SK-MEL-5 (cell line): ENCODE results near the gene CDC6. TPM values are rescaled to one million over a fixed set of nuclear protein-coding genes. Genes with fewer than 3 reads are reported as not detected.

Experiments
- DNase-seq: peaks from one replicate; pipeline ENCODE4 v3.0.0-alpha.2; 2016; ENCODE audit warnings: low read depth, low spot score
- in situ Hi-C: cut with HindIII; loops from 2 replicates; pipeline ENCODE4 v1.10.0; 2016; ENCODE audit warnings: low sequenced_read_pairs, high pct_unique_total_duplicates, low pct_unique_long_range_greater_than_20kb
- total RNA-seq: library from RNA; depleted of rRNA; stranded (reverse); fragments of >200 nt; shearing (Covaris generic); gene quantifications from 2 replicates; pipeline ENCODE4 v1.2.3, GENCODE V29; 2014

CDC6 gene
- total RNA-seq, 1 experiment from 2014 or later, result 54.7 TPM

DNA sequence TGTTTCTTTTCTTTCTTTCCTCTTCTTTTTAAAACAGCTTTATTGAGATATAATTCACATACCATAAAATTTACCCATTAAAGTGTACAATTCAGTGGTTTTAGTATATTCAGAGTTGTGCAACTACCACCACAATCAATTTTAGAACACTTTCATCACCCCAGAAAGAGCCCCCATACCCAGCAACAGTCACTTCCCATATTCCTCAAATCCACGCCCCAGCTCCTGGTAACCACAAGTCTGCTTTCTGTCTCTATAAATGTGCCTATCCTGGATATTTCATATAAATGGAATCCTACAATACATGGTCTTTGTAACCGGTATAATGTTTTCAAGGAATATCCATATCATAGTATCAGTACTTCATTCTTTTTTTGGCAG, 40.7 kb downstream of the CDC6 start:
- in situ Hi-C loops, result no loop called here
- DNase-seq, result no peak

- DNase-seq, result no peak
- in situ Hi-C loops, result no loop called here
These were observed 42.4 kb downstream of the CDC6 start for GRCh38 chr17:40329839-40330794.

DNA sequence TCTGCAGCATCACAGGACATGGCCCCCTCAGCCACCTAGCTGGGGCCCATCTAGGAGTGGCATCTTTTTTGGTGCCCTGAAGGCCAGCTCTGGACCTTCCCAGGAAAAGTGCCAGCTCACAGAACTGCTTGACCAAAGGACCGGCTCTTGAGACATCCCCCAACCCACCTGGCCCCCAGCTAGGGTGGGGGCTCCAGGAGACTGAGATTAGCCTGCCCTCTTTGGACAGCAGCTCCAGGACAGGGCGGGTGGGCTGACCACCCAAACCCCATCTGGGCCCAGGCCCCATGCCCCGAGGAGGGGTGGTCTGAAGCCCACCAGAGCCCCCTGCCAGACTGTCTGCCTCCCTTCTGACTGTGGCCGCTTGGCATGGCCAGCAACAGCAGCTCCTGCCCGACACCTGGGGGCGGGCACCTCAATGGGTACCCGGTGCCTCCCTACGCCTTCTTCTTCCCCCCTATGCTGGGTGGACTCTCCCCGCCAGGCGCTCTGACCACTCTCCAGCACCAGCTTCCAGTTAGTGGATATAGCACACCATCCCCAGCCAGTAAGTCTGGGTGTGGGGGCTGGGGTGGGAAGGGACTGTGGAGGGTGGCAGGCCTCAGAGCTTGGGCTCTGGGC, 43.3 kb downstream of the CDC6 start:
- in situ Hi-C loops, result no loop called here
- no peak for DNase-seq

DNA sequence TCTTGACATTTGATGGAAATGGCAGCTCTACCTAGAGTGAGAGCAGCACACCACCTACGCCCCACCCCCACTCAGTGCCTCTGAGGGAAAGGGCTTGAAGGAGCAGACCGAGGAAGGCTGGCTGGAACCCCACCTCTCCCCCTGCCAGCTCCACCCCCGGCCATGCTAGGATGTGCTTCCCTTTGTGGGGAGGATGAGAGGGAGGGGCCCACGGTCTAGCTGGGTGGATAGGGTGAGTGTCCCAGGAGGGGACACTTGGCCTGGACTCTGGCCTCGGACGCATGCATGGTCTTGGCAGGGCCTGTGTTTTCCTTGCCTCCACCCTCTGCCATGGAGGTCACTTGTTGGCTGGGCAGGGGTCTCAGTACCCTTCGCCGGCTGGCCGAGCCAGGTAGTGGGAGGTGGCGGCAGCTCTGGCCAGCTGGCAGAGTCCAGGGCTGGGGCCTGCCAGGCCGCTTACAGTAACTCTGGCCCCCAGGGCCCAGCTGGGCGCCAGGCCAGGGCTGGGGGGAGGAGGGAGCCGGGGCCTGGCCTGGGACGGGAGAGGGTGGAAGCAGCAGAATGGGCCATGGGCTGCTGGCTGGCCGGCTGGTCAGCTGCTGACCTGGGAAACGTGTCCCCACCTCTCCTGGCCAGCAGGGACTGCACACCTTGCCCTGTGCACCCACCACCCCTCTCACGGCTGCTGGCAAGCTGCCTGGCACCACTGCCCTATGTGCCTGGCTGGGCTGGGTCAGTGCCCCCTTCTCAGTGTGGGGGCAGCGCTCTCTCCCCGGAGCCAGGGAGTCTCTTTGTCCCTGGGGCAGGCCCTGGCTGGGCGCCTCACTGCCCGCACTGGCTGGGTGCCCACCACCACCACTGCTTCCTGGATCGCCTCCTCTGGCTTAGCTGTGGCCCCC, 44.3 kb downstream of the CDC6 start:
- in situ Hi-C loops, result no loop called here

GRCh38 chr17:40333781-40334448, 46.2 kb downstream of the CDC6 start:
- DNase-seq, result no peak
- in situ Hi-C loops, result no loop called here

More for the DNA sequence above, 44.3 kb downstream of the CDC6 start:
- no peak for DNase-seq

- DNase-seq, result no peak
- in situ Hi-C loops, result no loop called here
These were observed 47.9 kb downstream of the CDC6 start for GRCh38 chr17:40335620-40336019.

DNA sequence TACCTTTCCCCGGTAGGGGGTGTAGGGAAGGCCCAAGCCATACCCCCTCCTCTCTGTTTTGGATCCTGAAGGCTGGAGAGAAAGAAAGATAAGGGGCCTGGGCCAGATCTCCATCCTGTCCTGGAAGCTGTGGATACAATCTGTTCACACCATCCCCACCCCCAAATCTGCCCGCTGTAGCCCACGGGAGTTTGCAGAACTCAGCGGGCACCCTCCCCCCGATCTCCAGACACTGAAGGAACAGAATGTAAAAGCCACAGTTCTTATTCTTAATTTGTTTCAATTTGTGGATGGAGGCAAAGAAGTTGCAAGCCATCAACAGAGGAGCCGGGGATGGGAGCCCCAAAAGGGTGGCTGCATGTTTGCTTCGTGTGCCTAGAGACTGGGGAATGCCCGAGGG, 49.7 kb downstream of the CDC6 start:
- DNase-seq, result no peak
- in situ Hi-C loops, result no loop called here

GRCh38 chr17:40338058-40338457, 50.4 kb downstream of the CDC6 start:
- in situ Hi-C loops, result no loop called here
- no peak for DNase-seq

DNA sequence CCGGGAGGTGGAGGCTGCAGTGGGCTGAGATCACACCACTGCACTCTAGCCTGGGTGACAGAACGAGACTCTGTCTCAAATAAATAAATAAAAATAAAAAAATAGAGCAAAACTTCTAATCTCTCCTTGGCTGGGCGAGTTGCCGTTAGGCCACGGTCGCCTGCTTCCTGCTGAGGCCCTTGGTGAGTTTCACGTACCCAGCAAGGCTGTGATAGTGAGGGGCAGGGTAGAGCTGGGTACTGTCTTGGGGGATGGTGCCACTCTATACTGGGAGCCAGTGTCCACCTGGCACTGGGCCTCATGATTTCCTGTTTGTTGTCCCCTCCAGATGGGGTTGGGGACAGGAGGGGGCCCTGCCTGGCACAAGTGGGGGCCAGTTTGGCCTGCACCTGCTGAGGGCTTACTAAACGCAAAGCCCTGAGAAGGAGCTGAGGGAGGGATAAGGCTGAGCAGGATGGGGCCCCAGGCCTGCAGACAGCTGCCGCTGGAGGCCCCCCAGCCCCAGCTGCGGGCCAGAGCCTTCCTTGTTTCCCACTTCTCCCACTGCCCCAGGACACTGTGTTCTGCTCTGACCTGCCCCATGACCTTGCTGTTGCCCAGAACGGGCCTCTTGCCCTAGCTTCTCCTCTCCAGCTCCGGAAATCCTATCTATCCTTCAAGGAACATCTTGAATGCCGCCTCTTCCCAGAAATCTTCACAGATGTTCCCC, 51.4 kb downstream of the CDC6 start:
- DNase-seq, result no peak
- in situ Hi-C loops, result no loop called here

DNA sequence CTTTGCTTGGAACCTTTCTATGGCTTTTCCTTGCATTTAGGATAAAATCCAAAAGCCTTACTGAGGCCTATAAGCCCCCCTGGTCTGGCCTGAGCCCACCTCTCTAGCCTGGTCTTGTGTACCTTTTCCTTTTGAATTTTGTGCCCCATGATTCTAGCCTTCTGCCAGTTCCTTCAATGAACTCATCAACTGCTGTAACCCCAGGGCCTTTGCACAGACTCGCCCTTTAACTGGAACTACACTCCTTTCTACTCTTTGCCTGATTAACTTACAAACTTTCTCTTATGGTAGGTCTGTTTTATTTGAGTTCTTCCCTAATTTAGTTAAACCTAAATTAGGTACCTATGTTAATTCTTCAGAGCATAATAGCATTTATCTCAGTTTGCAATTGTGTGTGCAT, 52.6 kb downstream of the CDC6 start:
- no peak for DNase-seq
- in situ Hi-C loops, result no loop called here

- DNase-seq, result peak; percentile 69
- in situ Hi-C loops, result no loop called here
These were observed 53.5 kb downstream of the CDC6 start for GRCh38 chr17:40340880-40341807.

DNA sequence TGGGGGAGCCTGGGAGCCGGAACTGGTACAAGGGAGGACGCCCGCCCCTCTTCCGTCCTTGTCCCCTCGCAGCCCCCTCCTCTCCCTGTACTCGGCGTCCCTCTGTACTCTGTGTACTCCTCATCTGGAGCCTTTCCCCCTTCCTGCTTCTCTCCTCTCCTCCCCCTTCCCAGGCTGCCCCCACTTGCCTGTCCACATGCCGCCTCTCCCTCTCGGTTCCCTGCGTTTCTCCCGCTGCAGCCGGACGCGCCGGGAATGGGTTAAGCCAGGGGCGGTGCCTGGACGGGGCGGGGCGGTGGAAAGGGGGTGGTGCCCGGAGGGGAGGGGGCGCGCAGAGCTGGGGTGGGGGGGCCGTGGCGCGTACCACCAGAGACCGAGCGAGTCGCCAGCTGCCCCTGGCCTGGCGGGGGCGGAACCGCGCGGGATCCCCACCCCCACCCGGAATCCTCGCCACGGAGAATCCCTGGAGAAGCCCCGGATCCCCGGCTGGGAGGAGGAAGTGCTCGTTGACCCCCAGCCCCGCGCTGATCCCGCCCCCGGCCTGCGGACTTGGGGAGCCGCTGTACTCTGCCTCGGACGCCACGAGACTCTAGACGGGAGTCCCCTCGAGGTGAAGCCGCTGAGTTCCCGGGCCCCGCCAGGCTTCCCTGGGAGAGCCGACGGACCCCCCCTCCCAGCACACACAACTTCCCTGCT, 54.3 kb downstream of the CDC6 start:
- in situ Hi-C loops, result no loop called here
- DNase-seq, result peak; percentile 51

- in situ Hi-C loops, result no loop called here
- no peak for DNase-seq
These were observed 55.0 kb downstream of the CDC6 start for GRCh38 chr17:40342504-40343218.

DNA sequence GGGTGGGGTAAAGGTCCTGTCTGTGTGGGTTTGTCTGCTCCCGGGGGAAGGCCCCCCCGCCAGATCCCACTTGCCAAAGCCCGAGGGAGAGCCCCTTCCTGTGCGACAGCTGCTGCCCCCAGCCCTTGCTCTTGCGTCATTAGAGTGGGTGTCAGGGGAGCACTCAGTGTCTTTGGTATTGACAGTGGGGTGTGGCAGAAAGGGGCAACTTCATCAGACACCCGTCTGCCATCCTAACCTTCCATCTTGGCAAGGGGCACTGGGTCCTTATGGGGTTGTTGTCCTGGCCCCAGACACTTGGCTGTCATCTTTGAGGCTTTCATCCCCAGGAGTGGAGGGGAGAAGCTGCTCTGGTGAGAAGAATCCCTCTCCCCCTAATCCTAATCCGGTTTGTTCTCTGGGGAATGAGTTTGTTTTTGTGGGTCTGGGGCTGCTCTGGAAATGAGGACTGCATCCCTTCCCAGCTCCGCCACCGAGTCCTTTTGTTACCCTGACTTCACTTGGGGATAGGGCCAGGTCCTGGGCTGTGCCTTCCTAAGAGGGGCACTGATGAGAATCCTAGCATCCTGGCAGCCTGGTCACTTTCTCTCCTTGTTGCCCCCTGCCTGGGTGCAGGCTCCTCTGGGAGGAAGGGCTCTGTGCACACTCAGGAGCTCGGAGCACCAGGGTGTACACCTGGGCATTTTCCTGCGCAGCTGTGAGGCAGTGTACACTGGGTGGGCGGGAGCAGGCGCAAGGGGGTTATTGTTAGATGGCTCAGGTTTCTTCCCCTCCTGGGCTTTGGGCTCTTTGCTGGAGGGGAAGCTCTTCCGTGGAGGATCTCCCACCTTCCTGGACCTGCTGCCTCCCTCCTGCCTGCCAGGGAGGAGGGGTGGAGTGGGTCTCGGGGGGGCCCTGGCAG, 55.8 kb downstream of the CDC6 start:
- in situ Hi-C loops, result no loop called here
- DNase-seq, result no peak
